ENCODE measurements around the gene MGMT.

- no peak for TF ChIP-seq CTCF (IDR thresholded peaks at IDR 0.05 in 2 of 3, conservative IDR thresholded peaks at IDR 0.05 in 1 of 3; ENCODE audit: borderline replicate concordance in 1 of 3, insufficient read depth in 1 of 3, low read depth in 2 of 3, low read length in 2 of 3)
- no peak for TF ChIP-seq POLR2A (IDR thresholded peaks at IDR 0.05; ENCODE audit: borderline replicate concordance, extremely low read depth, insufficient read depth, insufficient read length)
- TF ChIP-seq POLR2AphosphoS5 (IDR thresholded peaks at IDR 0.05; ENCODE audit: low read depth, low read length) = no peak
- TF ChIP-seq MAX (IDR thresholded peaks at IDR 0.05) = no peak
- TF ChIP-seq REST (IDR thresholded peaks at IDR 0.05; ENCODE audit: low read depth) = no peak
- TF ChIP-seq EZH2 (IDR thresholded peaks at IDR 0.05) = no peak
- no peak for TF ChIP-seq ZBTB33 (IDR thresholded peaks at IDR 0.05; ENCODE audit: extremely low read depth, insufficient replicate concordance, low read length)
- TF ChIP-seq SIN3A (IDR thresholded peaks at IDR 0.05; ENCODE audit: low read depth) = no peak
- TF ChIP-seq YY1 (IDR thresholded peaks at IDR 0.05; ENCODE audit: extremely low read depth, insufficient replicate concordance, low read depth, low read length) = no peak
- TF ChIP-seq ZFX (IDR thresholded peaks at IDR 0.05) = no peak
- TF ChIP-seq ATF3 (IDR thresholded peaks at IDR 0.05) = no peak
- TF ChIP-seq JUND (IDR thresholded peaks at IDR 0.05) = no peak
- TF ChIP-seq RAD21 (IDR thresholded peaks at IDR 0.05; ENCODE audit: low read depth) = no peak
- TF ChIP-seq SP1 (IDR thresholded peaks at IDR 0.05; ENCODE audit: low read depth) = no peak
These were observed 276.7 kb downstream of the MGMT start for GRCh38 chr10:129743738-129744133.
